NCI-H1417 treated with DMSO at 0.1 percent for 48 hours (cell line): ENCODE measurements around the gene PCSK1N.
"Not testable (repeated sequence)": the region's sequence is repeated elsewhere in the genome, so short reads cannot be mapped to it uniquely, and the experiment has no call there.

ENCODE experiments used
- DNase-seq: peaks from one replicate; lab custom pipeline; 2025; lab: John Stamatoyannopoulos, UW

Gene PCSK1N

GRCh38 chrX:48835524-48836329, at the start of gene PCSK1N:
Gene PCSK1N, minus strand, starts transcription at chrX:48835610. Its CDS starts 78 bp downstream, at chrX:48835532.
- peak; percentile 51 for DNase-seq

- DNase-seq: no peak
These were observed 48.3 kb upstream of the PCSK1N start for GRCh38 chrX:48883729-48884128.

- DNase-seq: not testable (repeated sequence)
These were observed 41.5 kb upstream of the PCSK1N start for GRCh38 chrX:48876944-48877343.

- DNase-seq: not testable (repeated sequence)
These were observed 36.6 kb upstream of the PCSK1N start for GRCh38 chrX:48872017-48872416.

GRCh38 chrX:48864210-48864609, 28.8 kb upstream of the PCSK1N start:
- no peak for DNase-seq

GRCh38 chrX:48854898-48855297, 19.5 kb upstream of the PCSK1N start:
- DNase-seq: no peak

GRCh38 chrX:48854121-48854804, 18.9 kb upstream of the PCSK1N start:
- not testable (repeated sequence) for DNase-seq

GRCh38 chrX:48853494-48853893, 18.1 kb upstream of the PCSK1N start:
- not testable (repeated sequence) for DNase-seq

- no peak for DNase-seq
These were observed 17.4 kb upstream of the PCSK1N start for GRCh38 chrX:48852857-48853256.

- no peak for DNase-seq
These were observed 13.4 kb upstream of the PCSK1N start for GRCh38 chrX:48848847-48849246.

GRCh38 chrX:48839686-48840085, 4.3 kb upstream of the PCSK1N start:
- no peak for DNase-seq

GRCh38 chrX:48834383-48834709, 1.1 kb downstream of the PCSK1N start:
- no peak for DNase-seq

GRCh38 chrX:48833542-48834138, 1.8 kb downstream of the PCSK1N start:
- DNase-seq: no peak

GRCh38 chrX:48831909-48832291, 3.5 kb downstream of the PCSK1N start:
- DNase-seq: no peak

- no peak for DNase-seq
These were observed 4.1 kb downstream of the PCSK1N start for GRCh38 chrX:48831136-48831908.

GRCh38 chrX:48829016-48829735, 6.2 kb downstream of the PCSK1N start:
- no peak for DNase-seq

- DNase-seq: no peak
These were observed 7.8 kb downstream of the PCSK1N start for GRCh38 chrX:48827654-48827968.

- no peak for DNase-seq
These were observed 8.3 kb downstream of the PCSK1N start for GRCh38 chrX:48826876-48827653.

GRCh38 chrX:48826135-48826875, 9.1 kb downstream of the PCSK1N start, which contains the start of gene ERAS:
Gene ERAS, plus strand, starts transcription at chrX:48826513. Its CDS starts 2,611 bp downstream, at chrX:48829124.
- DNase-seq: no peak

- DNase-seq: no peak
These were observed 11.3 kb downstream of the PCSK1N start for GRCh38 chrX:48824066-48824465.
